KBM-7 (cell line): ENCODE results near the gene ZNF180.
"Not testable (repeated sequence)": the region's sequence is repeated elsewhere in the genome, so short reads cannot be mapped to it uniquely, and the experiment has no call there.

Experiments used
- DNase-seq: peaks from one replicate; pipeline ENCODE4 v3.0.0-alpha.2; 2015
- in situ Hi-C: fragments of 300-500 bp; cut with MboI; formaldehyde crosslinking; loops from 2 replicates; pipeline ENCODE4 v1.14.3; 2020; ENCODE audit warnings: low sequenced_read_pairs, low pct_unique_long_range_greater_than_20kb, mixed read lengths

Gene ZNF180

GRCh38 chr19:44512326-44513298, 12.3 kb upstream of the ZNF180 start:
- in situ Hi-C loops: no loop called here
- DNase-seq: peak; percentile 64

GRCh38 chr19:44509478-44509877, 9.2 kb upstream of the ZNF180 start:
- DNase-seq: no peak
- in situ Hi-C loops: no loop called here

- DNase-seq: no peak
- in situ Hi-C loops: no loop called here
Measured at GRCh38 chr19:44499559-44499958, 763 bp downstream of the ZNF180 start.

- in situ Hi-C loops: no loop called here
- DNase-seq: no peak
Measured at GRCh38 chr19:44498988-44499387, 1.3 kb downstream of the ZNF180 start.

GRCh38 chr19:44496711-44497110, 3.6 kb downstream of the ZNF180 start:
- in situ Hi-C loops: no loop called here
- no peak for DNase-seq

- in situ Hi-C loops: no loop called here
- DNase-seq: peak; percentile 50
Measured at GRCh38 chr19:44476559-44477408, 23.5 kb downstream of the ZNF180 start.

GRCh38 chr19:44468730-44469129, 31.6 kb downstream of the ZNF180 start:
- in situ Hi-C loops, DNase-seq: not testable (repeated sequence)

- DNase-seq, in situ Hi-C loops: not testable (repeated sequence)
Measured at GRCh38 chr19:44462600-44463286, 37.6 kb downstream of the ZNF180 start.

GRCh38 chr19:44456016-44456415, 44.3 kb downstream of the ZNF180 start:
- in situ Hi-C loops, DNase-seq: not testable (repeated sequence)

GRCh38 chr19:44455100-44455499, 45.2 kb downstream of the ZNF180 start:
- DNase-seq: no peak
- in situ Hi-C loops: no loop called here

GRCh38 chr19:44452367-44452766, 48.0 kb downstream of the ZNF180 start:
- in situ Hi-C loops: no loop called here
- DNase-seq: no peak

- DNase-seq: no peak
- in situ Hi-C loops: no loop called here
Measured at GRCh38 chr19:44451687-44452086, 48.6 kb downstream of the ZNF180 start.

GRCh38 chr19:44447916-44448674, 52.2 kb downstream of the ZNF180 start, which contains the start of gene ZNF229:
TSS of gene ZNF229 (minus strand) at chr19:44448472. CDS start at chr19:44442847, 5,625 bp downstream.
- in situ Hi-C loops: no loop called here
- no peak for DNase-seq

- DNase-seq: no peak
- in situ Hi-C loops: no loop called here
Measured at GRCh38 chr19:44438441-44438840, 61.9 kb downstream of the ZNF180 start.

GRCh38 chr19:44435441-44435840, 64.9 kb downstream of the ZNF180 start:
- no peak for DNase-seq
- in situ Hi-C loops: no loop called here

- no peak for DNase-seq
- in situ Hi-C loops: no loop called here
Measured at GRCh38 chr19:44430956-44431355, 69.4 kb downstream of the ZNF180 start.
